Suprapubic skin (tissue), 4 donors: Measurements from ENCODE around the gene AGAP1. TPM values are rescaled to one million over a fixed set of nuclear protein-coding genes. Genes with fewer than 3 reads are reported as not detected.
A peak's percentile ranks its signal among the peaks of the same experiment; 100 is the strongest.

Source experiments
- DNase-seq, 2 donors: peaks; one replicate each; pipeline ENCODE4 v3.0.0-alpha.2; 2019; ENCODE audit warnings: low spot score in 2 of 2
- H3K27ac ChIP-seq: fragments of 200-600 bp; sonication (generic); one replicate; pipeline ENCODE4 v1.5.1; 2019
- H3K27me3 ChIP-seq: fragments of 200-600 bp; sonication (generic); one replicate; pipeline ENCODE4 v1.5.1; 2019
- H3K36me3 ChIP-seq: fragments of 200-600 bp; sonication (generic); one replicate; pipeline ENCODE4 v1.5.1; 2019
- H3K4me1 ChIP-seq: fragments of 200-600 bp; sonication (generic); one replicate; pipeline ENCODE4 v1.5.1; 2019
- H3K4me3 ChIP-seq: fragments of 200-600 bp; sonication (generic); one replicate; pipeline ENCODE4 v1.5.1; 2019; ENCODE audit warnings: mild to moderate bottlenecking
- H3K9me3 ChIP-seq: fragments of 200-600 bp; sonication (generic); one replicate; pipeline ENCODE4 v1.5.1; 2019
- CTCF ChIP-seq, 2 donors: fragments of 200-600 bp in 1 of 2; fragments of 450-650 bp in 1 of 2; sonication (generic) in 1 of 2; IDR thresholded peaks; one replicate each; pipeline ENCODE4 v1.5.1; 2016 to 2019; ENCODE audit warnings: antibody characterized with exemption in 2 of 2, mild to moderate bottlenecking in 1 of 2, moderate library complexity in 1 of 2
- EP300 ChIP-seq: sonication (generic); formaldehyde crosslinking; IDR thresholded peaks from one replicate; pipeline ENCODE4 v1.6.1; 2017; ENCODE audit warnings: antibody characterized with exemption
- POLR2A ChIP-seq, 2 donors: fragments of 450-650 bp; IDR thresholded peaks; one replicate each; pipeline ENCODE4 v1.6.1; 2017; ENCODE audit warnings: antibody characterized with exemption in 2 of 2, mild to moderate bottlenecking in 2 of 2, moderate library complexity in 2 of 2
- POLR2AphosphoS5 ChIP-seq, 3 donors: sonication (generic); formaldehyde crosslinking; IDR thresholded peaks; one replicate each; pipeline ENCODE4 v1.6.1; 2017; ENCODE audit warnings: antibody characterized with exemption in 3 of 3
- WGBS: methylation state at CpG from one replicate; pipeline ENCODE4 v1.1.5; 2018; 5-methylcytosine and 5-hydroxymethylcytosine counted together
- total RNA-seq, 4 donors: library from RNA; depleted of rRNA; stranded (reverse); fragments of >200 nt; gene quantifications; one replicate each; pipeline ENCODE4 v1.1.0, GENCODE V29; 2016

The AGAP1 gene
- total RNA-seq, result 10 to 100 TPM; 14.1 to 30.7 (median 19.4) TPM

GRCh38 chr2:235493775-235494715, at the start of gene AGAP1:
TSS of gene AGAP1 (plus strand) at chr2:235494043.
- Histone ChIP-seq H3K9me3 (no peaks in the 10 kb centered on the region), H3K27me3 (no peaks in the 10 kb centered on the region), H3K4me1 (peaks cover 31% of the 10 kb centered on the region), H3K36me3 (no peaks in the 10 kb centered on the region), H3K4me3 (peak within 1 kb of the TSS; percentile 61), H3K27ac (peak within 1 kb of the TSS; percentile 72)
- DNase-seq, result peak; percentile 90 to 93
- TF ChIP-seq EP300 (no peak), POLR2A (IDR thresholded peaks at IDR 0.05) (no peak), POLR2AphosphoS5 (IDR thresholded peaks at IDR 0.05) (no peak), CTCF (IDR thresholded peaks at IDR 0.05) (no peak)
- WGBS, result no CpG with 5 or more reads among the region's 156 CpGs

- 93% methylated on average over 7 of the region's 7 CpGs for WGBS
- H3K27ac ChIP-seq, result no peak overlapping the region
- no peaks in the 10 kb centered on the region for H3K9me3 ChIP-seq
- peaks cover 5% of the 10 kb centered on the region for H3K27me3 ChIP-seq
- no peaks in the 10 kb centered on the region for H3K4me1 ChIP-seq
- DNase-seq, result no peak
- H3K36me3 ChIP-seq, result no peaks in the 10 kb centered on the region
- TF ChIP-seq POLR2A (IDR thresholded peaks at IDR 0.05) (no peak), POLR2AphosphoS5 (IDR thresholded peaks at IDR 0.05) (no peak), EP300 (no peak), CTCF (IDR thresholded peaks at IDR 0.05) (no peak)
- no peak overlapping the region for H3K4me3 ChIP-seq
These were observed 49.7 kb upstream of the AGAP1 start for GRCh38 chr2:235444101-235444597.

GRCh38 chr2:235445116-235445515, 48.7 kb upstream of the AGAP1 start:
- Histone ChIP-seq H3K36me3 (no peaks in the 10 kb centered on the region), H3K27me3 (peaks cover 3% of the 10 kb centered on the region), H3K9me3 (no peaks in the 10 kb centered on the region), H3K27ac (no peak overlapping the region), H3K4me3 (no peak overlapping the region), H3K4me1 (no peaks in the 10 kb centered on the region)
- 77% methylated on average over 6 of the region's 6 CpGs for WGBS
- no peak for DNase-seq
- TF ChIP-seq POLR2AphosphoS5 (IDR thresholded peaks at IDR 0.05) (no peak), EP300 (no peak), CTCF (IDR thresholded peaks at IDR 0.05) (no peak), POLR2A (IDR thresholded peaks at IDR 0.05) (no peak)

- TF ChIP-seq POLR2AphosphoS5 (IDR thresholded peaks at IDR 0.05), result no peak
- no peak for TF ChIP-seq CTCF (IDR thresholded peaks at IDR 0.05)
- TF ChIP-seq POLR2A (IDR thresholded peaks at IDR 0.05), result no peak
- no peak for TF ChIP-seq EP300
- 87% methylated on average over 5 of the region's 5 CpGs for WGBS
- DNase-seq, result no peak
- H3K9me3 ChIP-seq, result no peaks in the 10 kb centered on the region
- H3K4me1 ChIP-seq, result no peaks in the 10 kb centered on the region
- H3K27ac ChIP-seq, result no peak overlapping the region
- H3K27me3 ChIP-seq, result peaks cover 3% of the 10 kb centered on the region
- H3K36me3 ChIP-seq, result no peaks in the 10 kb centered on the region
- H3K4me3 ChIP-seq, result no peak overlapping the region
These were observed 47.8 kb upstream of the AGAP1 start for GRCh38 chr2:235446082-235446481.

GRCh38 chr2:235447210-235447609, 46.6 kb upstream of the AGAP1 start:
- no peak for DNase-seq
- Histone ChIP-seq H3K9me3 (no peaks in the 10 kb centered on the region), H3K27ac (no peak overlapping the region), H3K4me1 (no peaks in the 10 kb centered on the region), H3K4me3 (no peak overlapping the region), H3K27me3 (peaks cover 3% of the 10 kb centered on the region), H3K36me3 (no peaks in the 10 kb centered on the region)
- WGBS, result 87% methylated on average over 3 of the region's 3 CpGs
- TF ChIP-seq POLR2A (IDR thresholded peaks at IDR 0.05) (no peak), CTCF (IDR thresholded peaks at IDR 0.05) (no peak), EP300 (no peak), POLR2AphosphoS5 (IDR thresholded peaks at IDR 0.05) (no peak)
